SIG-M5 (cell line): ENCODE results near the gene FAF1.
"Not testable (repeated sequence)": the region's sequence is repeated elsewhere in the genome, so short reads cannot be mapped to it uniquely, and the experiment has no call there.

ENCODE experiments used
- DNase-seq: peaks from one replicate; lab custom pipeline; 2025; lab: John Stamatoyannopoulos, UW

The FAF1 gene

DNA sequence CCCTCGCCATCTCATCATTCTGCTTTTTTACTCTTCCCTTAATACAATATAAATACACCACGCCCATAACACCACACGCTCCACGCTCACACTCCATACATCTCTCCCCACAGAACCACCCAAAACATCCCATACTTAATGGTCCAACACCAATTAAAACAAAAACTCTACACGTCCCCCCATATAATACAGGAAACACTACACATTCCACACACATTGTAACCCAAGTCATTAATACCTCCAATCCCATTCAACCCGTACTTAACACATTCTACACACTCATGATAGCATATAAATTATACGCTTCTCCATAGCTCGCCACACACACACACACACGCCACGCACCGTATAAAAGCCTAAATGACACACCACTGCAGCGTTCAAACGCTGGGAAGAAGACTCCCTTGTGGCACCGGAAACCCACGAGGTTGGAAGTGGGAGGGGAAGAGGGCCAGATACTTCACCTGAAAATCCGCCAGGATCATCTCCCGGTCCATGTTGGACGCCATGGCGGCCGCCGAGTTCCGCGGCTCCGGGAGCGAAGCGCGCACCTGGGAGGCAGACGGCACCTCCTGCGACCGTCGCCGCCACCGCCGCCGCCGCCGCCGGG is 659 bp downstream of the FAF1 start:
- no peak for DNase-seq

DNA sequence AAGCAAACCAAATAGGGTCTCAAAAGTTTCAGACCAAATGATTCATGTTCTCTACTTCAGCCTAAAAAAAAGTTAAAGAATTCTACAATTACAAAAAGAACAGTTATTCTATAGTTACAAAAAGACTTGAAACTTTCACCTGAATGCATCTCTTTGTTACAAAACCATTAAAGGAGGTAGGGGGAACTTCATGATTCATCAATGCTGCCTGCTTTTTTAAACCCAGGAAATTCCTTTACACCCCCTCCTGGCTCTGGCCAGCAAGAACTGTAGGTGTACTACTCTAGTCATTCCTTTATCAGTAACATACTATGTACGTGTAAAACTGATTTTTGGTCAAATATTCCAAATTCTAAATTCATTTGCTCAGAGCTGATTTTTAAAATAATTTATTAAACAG is 5.0 kb downstream of the FAF1 start:
- DNase-seq, result no peak

DNA sequence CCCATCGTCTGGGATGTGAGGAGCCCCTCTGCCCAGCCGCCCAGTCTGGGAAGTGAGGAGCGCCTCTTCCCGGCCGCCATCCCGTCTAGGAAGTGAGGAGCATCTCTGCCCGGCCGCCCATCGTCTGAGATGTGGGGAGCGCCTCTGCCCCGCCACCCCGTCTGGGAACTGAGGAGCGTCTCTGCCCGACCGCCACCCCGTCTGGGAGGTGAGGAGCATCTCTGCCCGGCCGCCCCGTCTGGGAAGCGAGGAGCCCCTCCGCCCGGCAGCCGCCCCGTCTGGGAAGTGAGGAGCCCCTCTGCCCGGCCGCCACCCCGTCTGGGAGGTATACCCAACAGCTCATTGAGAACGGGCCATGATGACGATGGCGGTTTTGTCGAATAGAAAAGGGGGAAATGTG is 7.5 kb downstream of the FAF1 start:
- DNase-seq, result not testable (repeated sequence)

DNA sequence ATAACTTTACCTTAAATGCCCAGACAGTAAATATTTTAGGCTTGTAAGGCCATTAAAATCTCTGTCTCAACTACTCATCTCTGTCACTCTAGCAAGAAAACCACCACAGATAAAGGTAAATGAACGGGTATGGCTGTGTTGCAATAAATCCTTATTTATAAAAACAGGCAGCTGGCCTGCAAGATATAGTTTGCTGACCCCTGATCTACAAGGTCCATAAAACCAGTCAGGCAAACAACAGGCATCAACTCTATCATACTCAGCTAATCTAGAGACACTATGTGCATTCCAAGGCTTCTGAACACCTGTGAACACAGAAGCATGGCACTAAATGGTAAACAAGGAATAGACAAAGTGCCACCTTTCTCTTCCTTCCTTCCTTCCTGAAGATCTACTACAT is 9.7 kb downstream of the FAF1 start:
- DNase-seq, result no peak

DNA sequence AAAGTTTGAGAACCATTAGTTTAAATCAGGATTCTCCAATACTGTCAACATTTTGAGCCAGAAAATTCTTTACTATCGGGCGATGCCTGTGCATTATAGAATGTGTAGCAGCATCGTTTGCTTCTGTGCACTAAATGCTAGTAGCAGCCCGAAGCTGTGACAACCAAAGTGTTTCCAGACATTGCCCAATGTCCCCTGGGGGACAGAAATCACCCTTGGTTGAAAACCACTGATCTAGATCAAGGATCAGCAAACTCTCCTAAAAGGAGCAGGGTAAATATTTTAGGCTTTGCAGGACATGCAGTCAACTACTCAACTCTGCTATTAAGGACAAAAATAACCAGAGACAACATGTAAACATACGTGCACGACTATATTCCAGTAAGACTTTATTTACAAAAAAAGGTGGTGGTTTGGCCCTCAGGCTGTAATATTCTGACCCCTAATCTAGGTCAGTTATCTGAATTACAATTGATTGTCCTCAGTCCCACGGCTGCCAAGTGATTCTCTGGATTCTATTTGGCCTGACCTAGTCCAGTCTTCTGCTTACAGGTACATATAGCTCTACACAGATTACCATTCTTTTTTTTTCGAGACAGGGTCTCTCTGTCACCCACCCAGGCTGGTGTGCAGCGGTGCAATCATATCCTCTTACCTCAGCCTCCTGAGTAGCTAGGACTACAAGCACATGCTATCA is 10.6 kb downstream of the FAF1 start:
- no peak for DNase-seq

DNA sequence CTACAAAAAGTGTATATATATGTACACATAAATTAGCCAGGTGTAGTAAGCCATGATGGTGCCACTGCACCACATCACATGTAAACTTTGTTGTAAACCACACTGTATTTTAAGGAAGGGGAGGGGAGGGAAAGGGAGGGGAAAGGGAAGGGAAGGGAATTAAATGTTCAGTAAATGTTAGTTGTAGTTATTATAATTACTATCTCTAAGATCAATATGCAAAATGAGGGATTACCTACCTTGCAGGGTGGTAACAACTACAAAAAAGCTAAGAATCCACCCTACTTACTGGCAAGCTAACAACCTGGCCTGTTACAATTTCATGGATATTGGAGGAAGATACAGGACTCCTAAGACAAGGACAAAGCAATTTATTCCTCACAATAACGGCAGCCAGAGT is 17.7 kb downstream of the FAF1 start:
- no peak for DNase-seq

DNA sequence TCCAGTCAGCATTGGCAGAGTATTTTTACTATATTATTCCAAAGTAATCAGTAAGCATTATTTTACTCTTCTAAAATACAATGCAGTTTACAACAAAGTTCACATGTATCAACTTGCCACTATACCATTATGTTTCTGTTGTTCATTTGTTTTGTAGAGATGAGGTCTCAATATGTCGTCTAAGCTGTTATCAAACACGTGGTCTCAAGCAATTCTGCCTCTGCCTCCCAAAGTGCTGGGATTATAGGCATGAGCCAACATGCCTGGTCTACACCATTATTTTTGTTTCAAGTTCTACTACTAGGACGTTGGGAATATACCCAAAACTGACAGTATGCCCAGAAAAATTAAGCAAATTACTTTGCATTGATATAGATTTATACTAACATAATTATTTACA is 19.8 kb downstream of the FAF1 start:
- DNase-seq, result no peak

DNA sequence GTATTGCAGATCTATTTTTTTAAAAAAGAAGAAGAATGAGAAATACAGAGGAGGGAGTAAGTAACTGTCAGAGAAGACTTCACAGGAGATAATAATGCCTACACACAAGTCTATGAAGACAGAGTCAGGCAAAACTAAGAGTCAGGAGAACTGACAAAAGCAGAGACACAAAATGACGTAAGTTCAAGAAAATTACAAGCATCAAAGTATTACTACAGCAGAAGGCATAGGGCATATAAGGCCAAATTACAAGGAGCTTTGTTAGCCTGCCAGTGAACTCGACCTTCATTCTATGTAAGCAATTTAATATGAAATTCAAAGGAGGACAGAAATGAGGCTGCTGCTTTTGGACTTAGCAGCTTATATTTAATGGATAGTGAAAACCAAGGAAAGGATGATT is 23.7 kb downstream of the FAF1 start:
- DNase-seq, result no peak

DNA sequence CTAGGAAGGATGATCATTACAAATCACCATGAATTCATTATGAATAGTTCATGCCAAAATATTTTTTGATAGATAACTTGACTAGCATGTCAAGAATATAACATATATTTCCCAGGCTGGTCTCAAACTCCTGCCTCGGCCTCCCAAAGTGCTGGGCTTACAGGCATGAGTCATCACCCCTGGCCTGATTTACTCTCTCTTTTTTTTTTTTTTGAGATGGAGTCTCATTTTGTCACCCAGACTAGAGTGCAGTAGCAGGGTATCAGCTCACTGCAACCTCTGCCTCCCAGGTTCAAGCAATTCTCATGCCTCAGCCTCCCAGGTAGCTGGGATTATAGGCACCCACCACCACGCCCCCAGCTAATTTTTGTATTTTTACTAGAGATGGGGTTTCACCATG is 24.8 kb downstream of the FAF1 start:
- DNase-seq, result not testable (repeated sequence)

DNA sequence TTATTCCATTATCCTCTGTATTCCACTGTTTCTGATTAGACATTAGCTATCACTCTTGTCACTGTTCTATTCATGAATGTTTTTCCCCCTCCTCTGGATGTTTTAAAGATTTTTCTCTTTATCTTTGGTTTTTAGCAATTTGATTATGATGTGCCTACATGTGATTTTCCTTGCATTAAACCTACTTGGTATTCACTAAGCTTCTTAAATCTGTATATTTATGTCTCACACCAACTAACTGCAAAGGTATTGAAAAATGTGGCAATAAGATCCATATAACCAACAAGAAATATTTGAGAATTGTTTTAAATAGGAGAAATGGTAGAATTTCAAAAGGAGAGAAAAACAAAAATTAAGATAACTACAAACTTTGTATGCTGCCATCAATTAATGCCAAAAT is 25.2 kb downstream of the FAF1 start:
- no peak for DNase-seq

DNA sequence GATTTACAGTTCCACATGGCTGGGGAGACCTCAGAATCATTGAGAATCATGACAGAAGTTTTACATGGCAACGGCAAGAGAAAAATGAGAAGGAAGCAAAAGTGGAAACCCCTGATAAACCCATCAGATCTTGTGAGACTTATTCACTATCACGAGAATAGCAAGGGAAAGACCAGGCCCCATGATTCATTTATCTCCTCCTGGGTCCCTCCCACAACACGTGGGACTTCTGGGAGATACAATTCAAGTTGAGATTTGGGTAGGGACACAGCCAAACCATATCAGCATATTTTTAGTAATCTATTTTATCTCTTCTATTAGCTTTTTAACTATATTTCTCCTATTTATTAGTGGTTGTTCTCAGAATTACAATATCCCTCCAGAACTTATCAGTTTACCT is 26.3 kb downstream of the FAF1 start:
- DNase-seq, result not testable (repeated sequence)

DNA sequence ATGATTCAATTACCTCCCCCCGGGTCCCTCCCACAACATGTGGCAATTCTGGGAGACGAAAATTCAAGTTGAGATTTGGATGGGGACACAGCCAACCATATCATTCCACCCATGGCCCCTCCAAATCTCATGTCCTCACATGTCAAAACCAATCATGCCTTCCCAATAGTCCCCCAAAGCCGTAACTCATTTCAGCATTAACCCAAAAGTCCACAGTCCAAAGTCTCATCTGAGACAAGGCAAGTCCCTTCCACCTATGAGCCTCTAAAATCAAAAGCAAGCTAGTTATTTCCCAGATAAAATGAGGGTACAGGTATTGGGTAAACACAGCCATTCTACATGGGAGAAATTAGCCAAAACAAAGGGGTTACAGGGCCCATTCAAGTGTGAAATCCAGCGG is 28.0 kb downstream of the FAF1 start:
- DNase-seq, result not testable (repeated sequence)

DNA sequence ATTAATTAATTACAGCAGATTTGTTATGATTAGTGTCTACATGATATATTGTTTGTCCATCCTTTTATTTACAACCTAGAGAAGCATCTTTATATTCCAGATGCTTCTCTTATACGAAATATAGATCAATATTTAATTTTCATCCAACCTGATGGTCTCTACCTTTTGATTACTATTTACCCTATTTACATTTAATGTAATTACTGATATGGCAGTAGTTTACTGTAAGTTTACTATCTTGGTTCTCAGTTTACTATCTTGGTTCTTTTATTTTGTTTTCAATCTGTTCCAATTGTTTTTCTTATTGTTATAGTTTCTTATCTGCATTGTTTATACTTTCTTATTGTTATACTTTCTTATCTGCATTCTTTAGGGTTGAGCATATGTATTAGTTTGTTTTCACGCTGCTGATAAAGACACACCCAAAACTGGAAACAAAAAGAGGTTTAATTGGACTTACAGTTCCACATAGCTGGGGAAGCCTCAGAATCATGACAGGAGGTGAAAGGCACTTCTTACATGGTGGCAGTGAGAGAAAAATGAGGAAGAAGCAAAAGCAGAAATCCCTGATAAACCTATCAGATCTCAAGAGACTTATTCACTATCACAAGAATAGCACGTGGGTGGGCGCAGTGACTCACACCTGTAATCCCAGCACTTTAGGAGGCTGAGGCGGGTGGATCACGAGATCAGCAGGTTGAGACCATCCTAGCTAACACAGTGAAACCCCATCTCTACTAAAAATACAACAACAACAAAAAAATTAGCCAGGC is 28.9 kb downstream of the FAF1 start:
- DNase-seq, result no peak

DNA sequence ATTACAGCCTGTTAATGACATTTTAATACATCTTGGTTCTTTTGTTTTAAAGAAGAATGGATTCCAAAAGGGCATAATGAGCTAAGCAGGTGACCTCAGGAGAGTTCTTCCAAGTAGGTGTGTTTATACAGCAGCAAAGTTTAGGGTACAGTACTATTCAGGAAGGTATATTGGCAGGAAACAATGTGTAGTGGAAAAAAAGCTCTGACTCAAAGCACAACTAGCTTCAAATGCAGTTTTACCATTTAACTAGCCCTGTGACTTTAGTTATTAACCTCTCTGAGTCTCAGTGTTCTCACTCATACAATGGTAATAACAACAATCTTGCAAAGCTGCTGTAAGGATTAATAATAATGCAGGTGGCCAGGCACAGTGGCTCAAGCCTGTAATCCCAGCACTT is 29.9 kb downstream of the FAF1 start:
- DNase-seq, result no peak

DNA sequence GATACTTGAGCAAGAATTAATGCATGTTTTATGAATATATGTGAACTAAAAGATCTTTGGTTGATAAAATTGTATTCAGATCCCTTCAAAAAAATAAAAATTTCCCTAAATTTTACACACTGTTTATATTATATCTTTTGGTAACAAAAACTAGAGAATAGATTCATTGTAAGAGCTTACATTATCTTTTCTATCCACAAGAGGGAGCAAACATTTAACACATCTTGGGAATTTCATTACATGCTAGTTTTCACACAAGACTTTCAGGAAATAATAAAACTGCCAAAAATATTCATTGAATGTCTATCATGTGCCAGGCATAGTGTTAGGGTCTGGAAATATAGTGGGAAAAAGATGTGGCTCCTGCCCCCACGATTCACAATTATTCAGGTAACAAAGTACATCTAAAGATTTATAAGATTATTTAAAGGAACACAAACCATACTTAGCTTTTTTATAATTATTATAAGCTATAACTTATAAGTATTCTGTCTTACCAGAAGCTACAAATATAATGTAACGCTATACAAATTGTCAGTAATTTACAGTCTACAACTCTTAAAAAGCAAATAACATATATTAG is 30.6 kb downstream of the FAF1 start:
- no peak for DNase-seq

DNA sequence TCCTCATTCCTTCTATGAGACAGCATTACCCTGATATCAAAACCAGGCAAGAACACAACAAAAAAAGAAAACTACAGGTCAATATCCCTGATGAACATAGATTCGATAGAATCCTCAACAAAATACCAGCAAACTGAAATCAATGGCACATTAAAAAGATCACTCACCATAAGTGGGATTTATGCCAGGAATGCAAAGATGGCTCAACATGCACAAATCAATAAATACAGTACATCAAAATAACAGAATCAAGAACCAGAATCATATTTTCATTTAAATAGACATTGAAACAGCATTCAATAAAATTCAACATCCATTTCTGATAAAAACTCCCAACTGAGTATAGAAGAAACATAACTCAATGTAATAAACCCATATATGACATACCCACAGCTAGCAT is 36.5 kb downstream of the FAF1 start:
- DNase-seq, result no peak

DNA sequence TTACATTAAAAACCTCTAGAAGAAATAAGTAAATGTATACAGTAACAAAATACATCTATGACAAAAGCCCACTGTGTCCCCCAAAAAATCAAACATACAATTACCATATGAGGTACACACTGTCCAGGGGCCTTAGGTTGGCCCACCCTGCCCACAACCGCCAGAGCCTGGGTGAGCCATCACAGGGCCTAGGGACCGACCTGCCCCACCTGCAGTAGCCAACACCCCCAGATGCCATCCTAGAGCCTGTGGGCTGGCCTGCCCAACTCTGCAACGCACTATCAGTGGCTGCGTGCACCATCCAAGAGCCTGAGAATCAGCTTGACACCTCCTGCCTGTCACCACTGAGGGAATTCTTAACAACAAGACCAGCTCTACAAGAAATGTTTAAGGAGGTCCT is 39.0 kb downstream of the FAF1 start:
- DNase-seq, result no peak

DNA sequence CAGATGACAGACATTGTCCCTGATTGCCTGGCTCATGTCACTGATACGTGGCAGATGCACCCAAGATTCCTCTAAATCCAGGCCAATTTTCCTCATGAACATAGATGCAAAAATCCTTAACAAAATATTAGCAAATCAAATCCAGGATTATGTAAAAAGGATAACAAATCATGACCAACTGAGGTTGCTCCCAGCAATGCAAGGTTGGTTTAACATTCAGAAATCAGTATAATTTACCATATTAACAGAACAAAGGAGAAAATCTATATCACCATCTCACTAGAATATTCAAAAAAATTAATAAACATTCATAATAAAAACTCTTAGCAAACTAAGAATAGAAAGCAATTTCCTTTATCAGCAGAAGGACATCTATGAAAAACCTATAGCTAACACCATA is 39.7 kb downstream of the FAF1 start:
- DNase-seq, result no peak

DNA sequence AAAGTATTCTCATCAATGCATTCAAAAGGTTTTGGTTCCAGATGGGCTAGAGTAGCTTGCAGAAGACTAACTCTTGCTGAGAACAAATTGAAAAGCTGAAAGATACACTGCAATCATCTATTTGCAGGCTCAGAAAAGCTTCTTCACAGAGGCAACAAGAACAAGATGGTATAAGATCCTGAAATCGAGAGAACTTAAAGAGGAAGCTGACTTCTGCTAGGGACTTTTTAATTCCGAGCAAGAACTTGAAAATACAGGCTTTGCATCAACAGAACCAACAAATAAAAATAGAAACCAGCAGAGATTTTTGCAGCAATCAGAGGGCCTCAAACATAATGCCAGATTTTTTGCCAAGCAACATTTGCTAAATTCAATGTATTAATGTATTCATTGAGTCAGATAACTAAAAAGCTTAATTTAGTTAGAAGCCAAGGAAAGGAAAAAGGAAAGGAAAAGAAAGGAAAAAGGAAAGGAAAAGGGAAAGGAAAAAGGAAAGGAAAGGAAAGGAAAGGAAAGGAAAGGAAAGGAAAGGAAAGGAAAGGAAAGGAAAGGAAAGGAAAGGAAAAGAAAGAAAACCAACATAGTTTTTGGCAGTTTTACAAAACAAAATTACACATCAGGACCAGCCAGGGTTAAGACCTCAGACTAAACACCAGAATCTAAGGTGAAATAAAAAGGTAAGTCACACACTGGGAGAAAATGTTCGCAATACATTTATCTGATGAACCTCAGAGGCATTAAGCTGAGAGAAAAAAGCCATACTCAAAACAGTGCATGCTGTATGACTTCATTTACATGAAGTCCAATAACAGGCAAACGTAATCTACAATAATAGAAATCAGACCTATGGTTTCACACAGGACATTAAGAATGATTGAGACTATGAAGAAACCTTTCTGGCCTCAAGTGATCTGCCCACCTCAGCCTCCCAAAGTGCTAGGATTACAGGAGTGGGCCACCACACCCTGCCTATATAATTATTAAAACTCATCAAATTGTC is 42.6 kb downstream of the FAF1 start:
- no peak for DNase-seq

DNA sequence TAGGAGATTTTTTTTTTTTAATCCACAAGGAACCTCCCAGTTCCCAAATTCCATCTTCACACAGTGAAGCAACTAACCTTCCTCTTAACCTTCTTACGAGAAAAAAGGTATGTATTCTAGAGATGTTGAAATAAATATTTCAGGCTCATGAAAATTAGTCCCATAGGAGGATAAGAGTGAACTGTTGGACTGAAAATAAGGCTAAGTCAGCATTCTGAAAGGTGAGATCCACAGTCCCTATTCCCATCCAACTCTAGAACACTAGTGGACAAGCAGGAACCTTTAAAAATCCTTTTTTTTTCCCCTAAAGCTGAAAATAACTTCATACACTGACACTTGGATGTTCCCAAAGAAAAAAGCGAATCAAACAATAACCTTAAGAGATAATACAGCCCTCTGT is 44.4 kb downstream of the FAF1 start:
- DNase-seq, result no peak

DNA sequence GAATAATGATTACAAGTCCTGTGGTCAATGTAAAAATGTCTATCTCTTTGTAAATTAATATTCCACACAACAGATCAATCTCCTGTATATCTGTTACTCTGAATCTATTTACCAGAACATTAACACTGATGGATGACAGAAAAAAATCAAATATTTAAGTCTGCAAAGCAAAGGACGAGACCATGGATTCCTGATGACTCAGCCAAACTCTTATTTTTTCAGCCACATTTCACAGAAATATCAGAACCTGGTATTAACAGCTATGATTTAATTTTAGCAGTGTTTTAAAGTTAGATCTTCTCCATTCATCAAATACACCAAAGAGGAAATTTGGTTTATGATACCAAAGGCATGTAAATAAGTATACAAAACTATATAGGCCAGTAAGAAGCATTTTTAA is 46.1 kb downstream of the FAF1 start:
- DNase-seq, result no peak

DNA sequence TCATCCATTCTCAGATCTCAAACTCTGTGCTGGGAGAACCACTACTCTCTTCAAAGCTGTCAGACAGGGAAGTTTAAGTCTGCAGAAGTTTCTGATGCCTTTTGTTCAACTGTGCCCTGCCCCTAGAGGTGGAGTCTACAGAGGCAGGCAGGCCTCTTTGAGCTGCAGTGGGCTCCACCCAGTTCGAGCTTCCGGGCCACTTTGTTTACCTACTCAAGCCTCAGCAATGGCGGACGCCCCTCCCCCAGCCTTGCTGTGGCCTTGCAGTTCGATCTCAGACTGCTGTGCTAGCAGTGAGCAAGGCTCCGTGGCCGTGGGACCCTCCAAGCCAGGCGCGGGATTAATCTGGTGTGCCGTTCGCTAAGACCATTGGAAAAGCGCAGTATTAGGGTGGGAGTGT is 49.7 kb downstream of the FAF1 start:
- not testable (repeated sequence) for DNase-seq
